Cardiac fibroblast (primary cell): ENCODE data around the gene PEA15.

ENCODE experiments used
- DNase-seq, 2 donors: peaks; one replicate each; pipeline versions ENCODE4 v3.0.0 to v3.0.0-alpha.2; 2010; ENCODE audit warnings: low read depth in 2 of 2
- H3K4me3 ChIP-seq, 2 donors: replicated peaks in 1 of 2; 1 replicate in 1 of 2; 2 replicates in 1 of 2; pipeline ENCODE4 v1.5.1; 2011; ENCODE audit warnings: low read depth in 2 of 2, low read length in 2 of 2, mild to moderate bottlenecking in 2 of 2, moderate library complexity in 1 of 2
- TF ChIP-seq, protein P1 (sequence below): IDR thresholded peaks from one replicate; pipeline ENCODE4 v1.5.1; 2011; ENCODE audit warnings: low read depth, mild to moderate bottlenecking, low read length, inconsistent platforms

PEA15 gene

DNA sequence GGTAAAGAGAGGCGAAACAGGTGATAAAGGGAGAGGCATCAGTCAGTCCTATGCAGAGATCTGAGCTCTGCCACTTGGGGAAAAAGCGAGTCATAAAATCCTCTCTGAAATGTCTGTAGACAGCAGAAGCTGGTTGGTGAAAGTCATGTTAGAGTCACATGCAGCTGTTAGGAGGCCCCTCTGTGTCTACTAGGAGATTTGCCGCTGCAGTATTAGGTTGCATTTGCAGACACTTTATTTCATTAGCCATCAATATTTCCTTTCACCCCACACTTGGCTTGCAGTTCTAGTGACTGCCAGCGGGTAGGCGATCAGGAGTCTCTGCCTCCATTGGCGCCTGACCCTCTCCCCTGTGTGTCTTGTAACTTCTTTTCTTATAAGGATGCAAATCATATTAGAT is 37.6 kb upstream of the PEA15 start:
- H3K4me3 ChIP-seq, result no peak overlapping the region
- TF ChIP-seq, protein P1, sequence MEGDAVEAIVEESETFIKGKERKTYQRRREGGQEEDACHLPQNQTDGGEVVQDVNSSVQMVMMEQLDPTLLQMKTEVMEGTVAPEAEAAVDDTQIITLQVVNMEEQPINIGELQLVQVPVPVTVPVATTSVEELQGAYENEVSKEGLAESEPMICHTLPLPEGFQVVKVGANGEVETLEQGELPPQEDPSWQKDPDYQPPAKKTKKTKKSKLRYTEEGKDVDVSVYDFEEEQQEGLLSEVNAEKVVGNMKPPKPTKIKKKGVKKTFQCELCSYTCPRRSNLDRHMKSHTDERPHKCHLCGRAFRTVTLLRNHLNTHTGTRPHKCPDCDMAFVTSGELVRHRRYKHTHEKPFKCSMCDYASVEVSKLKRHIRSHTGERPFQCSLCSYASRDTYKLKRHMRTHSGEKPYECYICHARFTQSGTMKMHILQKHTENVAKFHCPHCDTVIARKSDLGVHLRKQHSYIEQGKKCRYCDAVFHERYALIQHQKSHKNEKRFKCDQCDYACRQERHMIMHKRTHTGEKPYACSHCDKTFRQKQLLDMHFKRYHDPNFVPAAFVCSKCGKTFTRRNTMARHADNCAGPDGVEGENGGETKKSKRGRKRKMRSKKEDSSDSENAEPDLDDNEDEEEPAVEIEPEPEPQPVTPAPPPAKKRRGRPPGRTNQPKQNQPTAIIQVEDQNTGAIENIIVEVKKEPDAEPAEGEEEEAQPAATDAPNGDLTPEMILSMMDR, result no peak
- no peak for DNase-seq

DNA sequence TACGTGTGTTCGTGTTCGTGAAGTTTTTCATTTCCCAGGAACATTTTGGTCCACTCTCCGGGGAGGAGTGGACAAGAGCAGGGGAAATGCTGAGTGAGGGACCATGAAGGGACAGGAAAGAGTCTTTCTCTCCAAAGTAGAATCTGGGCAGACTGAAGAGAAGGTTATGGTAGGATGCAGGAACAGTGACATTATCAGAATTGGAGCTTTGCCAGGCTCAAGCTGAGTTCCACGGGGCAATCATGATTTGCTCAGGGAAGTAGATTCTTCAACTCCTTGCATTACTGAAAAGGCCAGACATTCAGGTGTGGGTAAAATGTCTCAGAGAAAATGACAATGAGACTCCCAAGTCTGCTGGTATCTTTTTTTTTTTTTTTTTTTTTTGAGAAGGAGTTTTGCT is 37.2 kb upstream of the PEA15 start:
- DNase-seq, result no peak
- TF ChIP-seq, protein P1, result no peak
- H3K4me3 ChIP-seq, result no peak overlapping the region

DNA sequence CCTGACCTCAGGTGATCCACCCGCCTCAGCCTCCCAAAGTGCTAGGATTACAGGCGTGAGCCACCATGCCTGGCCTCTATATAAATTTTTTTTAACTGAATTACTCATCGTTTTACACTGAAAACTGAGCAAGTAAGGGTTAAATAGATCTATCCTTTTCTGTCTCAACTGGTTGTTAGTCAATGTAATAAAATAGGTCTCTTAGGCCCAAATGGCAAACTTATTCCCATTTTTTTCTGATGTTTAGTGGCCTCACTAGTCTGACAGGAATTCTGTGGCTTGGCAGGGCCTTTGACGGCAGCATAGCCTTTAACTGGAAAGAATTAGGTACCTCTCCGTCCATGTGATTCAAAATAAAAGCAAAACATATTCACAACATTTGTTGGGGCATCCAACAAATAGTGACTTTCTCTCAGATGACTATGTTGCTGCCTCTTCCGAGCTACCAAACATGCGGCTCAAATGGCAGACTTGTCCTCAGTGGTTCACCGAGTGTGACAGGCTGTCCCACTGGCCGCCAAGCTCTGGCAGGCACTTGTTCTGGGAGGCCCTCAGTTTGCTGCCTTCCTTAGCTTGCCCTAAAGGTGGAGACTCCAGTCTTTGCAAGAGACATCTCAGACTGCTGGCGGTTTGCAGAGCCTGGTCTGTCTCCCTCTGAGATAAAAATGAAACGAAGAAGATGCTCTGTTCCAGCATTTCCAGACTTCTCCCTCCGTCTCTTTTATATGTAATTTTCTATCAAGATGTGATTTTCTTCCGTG is 36.4 kb upstream of the PEA15 start:
- no peak overlapping the region for H3K4me3 ChIP-seq
- no peak for DNase-seq
- TF ChIP-seq, protein P1, result no peak

DNA sequence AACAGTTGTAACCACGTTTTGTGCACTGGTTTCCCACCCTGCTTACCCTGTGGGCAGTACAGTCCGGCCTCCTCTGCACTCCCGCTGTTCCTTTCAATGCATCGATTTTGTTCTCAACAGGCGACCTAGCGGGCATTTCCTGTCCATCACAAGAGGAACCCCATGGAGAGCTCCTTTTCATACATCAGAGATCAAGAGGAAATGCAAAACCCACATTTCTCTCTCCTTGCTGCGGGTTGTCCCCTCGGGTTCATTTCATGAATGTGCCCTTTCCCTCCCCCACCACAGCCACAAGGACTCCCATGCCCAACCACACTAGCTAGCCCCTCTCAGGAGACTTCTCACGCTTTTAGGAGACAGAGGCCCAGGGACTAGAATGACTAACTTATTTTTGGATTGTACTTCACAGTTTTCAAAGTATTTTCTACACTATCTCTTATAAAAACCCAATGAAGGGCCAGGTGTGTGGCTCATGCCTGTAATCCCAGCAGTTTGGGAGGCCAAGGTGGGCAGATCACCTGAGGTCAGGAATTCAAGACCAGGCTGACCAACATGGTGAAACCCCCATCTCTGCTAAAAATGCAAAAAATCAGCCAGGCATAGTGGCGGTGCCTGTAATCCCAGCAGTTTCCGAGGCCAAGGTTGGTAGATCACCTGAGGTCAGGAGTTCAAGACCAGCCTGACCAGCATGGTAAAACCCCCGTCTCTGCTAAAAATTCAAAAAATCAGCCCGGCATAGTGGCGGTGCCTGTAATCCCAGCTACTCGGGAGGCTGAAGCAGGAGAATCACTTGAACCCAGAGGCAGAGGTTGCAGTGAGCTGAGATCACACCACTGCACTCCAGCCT is 35.4 kb upstream of the PEA15 start:
- TF ChIP-seq, protein P1, result no peak
- no peak for DNase-seq
- H3K4me3 ChIP-seq, result no peak overlapping the region

DNA sequence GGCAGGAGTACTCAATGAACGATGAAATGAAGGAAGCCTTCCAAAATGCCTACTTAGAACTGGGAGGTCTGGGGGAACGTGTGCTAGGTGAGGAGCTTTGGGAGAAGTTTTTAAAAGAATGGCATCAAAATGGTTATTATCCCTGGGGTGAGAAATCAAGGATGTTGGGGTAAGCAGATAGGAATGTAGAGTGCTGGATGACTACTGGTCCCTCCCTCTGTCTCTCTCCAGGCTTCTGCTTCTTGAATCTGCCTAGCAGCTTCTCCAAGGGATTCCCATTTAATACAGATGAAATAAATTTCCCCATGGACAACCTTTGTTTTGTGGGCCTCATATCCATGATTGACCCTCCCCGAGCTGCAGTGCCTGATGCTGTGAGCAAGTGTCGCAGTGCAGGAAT is 33.8 kb upstream of the PEA15 start:
- TF ChIP-seq, protein P1, result no peak
- no peak overlapping the region for H3K4me3 ChIP-seq
- peak in 1 of 2 donors; percentile 31 for DNase-seq

DNA sequence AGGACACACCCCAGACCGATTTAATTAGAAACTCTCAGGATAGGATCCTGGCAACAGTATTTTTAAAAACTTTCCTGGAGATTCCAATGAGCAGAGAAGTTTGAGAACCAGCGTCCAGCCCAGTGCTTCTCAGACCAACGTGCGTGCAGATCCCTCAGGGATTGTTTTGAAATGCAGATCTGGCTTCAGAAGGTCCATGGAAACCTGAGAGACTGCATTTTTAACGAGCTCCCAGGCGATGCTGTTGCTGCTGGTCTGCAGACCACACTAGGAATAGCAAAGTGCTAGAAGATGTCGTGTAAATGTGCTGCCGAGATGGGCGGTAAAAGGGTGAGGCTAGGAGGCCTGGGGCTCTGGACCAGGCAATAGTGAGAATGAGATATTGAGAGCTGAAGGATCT is 33.2 kb upstream of the PEA15 start:
- TF ChIP-seq, protein P1, result no peak

More for the DNA sequence above, 33.2 kb upstream of the PEA15 start:
- DNase-seq, result no peak
- no peak overlapping the region for H3K4me3 ChIP-seq
